ENCODE data around the gene KCNB1.

- no peak for TF ChIP-seq CTCF (IDR thresholded peaks at IDR 0.05)
- no peak for TF ChIP-seq POLR2AphosphoS5 (IDR thresholded peaks at IDR 0.05)
- no peak for TF ChIP-seq POLR2A (IDR thresholded peaks at IDR 0.05)
These were observed 76.8 kb downstream of the KCNB1 start for GRCh38 chr20:49405696-49406095.

All from breast epithelium (tissue), 3 donors.